Measurements from ENCODE around the gene RAMACL. TPM values are rescaled to one million over a fixed set of nuclear protein-coding genes. Genes with fewer than 3 reads are reported as not detected.

Gene RAMACL
- total and polyA plus RNA-seq, 2 of the 13 experiments (the other 11 are each of a cell fraction or from before 2014, with no cell fraction given): 0.09 to 0.29 TPM

DNA sequence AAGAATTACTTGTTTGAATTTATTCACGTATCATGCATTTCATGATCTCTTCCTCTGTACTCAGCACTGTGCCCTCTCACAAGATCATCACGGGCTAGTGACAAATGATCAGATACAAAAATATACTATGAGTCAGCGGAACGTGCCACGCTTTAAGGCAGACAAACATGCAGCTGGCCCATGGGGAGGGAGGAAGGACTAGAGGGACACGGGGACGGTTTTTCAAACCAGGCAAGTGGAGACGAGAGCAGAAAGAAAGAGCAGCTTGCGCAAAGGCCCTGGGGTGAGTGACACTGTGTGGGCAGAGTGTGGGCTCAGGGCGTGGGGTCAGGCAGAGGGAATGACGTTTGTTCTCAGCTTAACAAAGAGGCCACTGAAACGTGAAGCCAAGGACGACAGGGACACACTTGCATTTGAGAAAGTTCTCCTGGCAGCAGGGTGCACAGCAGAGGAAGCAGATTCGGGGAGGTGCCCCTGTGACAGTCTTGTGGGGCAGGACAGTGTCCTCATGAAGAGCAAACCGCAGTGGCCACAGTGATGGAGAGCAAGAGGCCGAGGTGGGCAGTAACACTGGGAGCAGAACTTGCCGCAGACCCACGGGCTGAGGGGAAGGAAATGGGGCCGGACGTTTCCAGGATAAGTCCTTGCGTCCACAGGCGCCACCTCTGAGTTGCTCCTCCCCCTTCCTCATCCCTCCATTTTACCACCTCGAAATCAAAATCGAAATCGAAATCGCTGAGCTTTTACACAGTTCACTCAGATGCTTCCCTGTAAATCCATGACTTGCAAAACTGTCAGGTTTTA lies 47.5 kb upstream of the RAMACL start:
- Histone ChIP-seq H3K4me2 (ENCODE audit: low read depth, low read length) (no peak overlapping the region), H3K9me3 (ENCODE audit: low read length) (no peaks in the 10 kb centered on the region), H3K9ac (ENCODE audit: insufficient read depth, low read depth, low read length) (no peak overlapping the region), H3K4me3 (replicated peaks in 1 of 3; ENCODE audit: insufficient read depth in 1 of 3, low read depth in 2 of 3, low read length in 3 of 3) (no peak overlapping the region), H3K27me3 (ENCODE audit: control insufficient read depth in 1 of 2, insufficient read depth in 2 of 2, low read length in 2 of 2) (peaks cover 9 to 92% of the 10 kb centered on the region in 2 experiments), H3K27ac (ENCODE audit: extremely low read length, insufficient read depth, low read length) (no peak overlapping the region), H3K4me1 (ENCODE audit: insufficient read depth, low read length) (no peaks in the 10 kb centered on the region), H3K79me2 (ENCODE audit: insufficient read depth, low read length) (no peaks in the 10 kb centered on the region), H3K36me3 (replicated peaks in 1 of 2; ENCODE audit: control insufficient read depth in 1 of 2, insufficient read depth in 2 of 2, low read length in 2 of 2) (no peaks in the 10 kb centered on the region), H4K20me1 (ENCODE audit: insufficient read depth, low read length) (no peaks in the 10 kb centered on the region; the same call in 1 of the 2 replicates), H2AFZ (ENCODE audit: low read length) (no peak overlapping the region)
- FAIRE-seq (no peak), ATAC-seq (no peak), DNase-seq (ENCODE audit: low spot score) (peak; percentile 20)
- ChIA-PET POLR2A (no interaction called here), CTCF (ENCODE audit: low intra/inter-chr PET ratio, low total read pairs) (no interaction called here)
- intact Hi-C loops (cut with micrococcal nuclease; ENCODE audit: unreplicated experiment) (no loop called here), in situ Hi-C loops (cut with HindIII; ENCODE audit: extremely low pct_ligation_motif_present, low pct_unique_long_range_greater_than_20kb) (no loop called here)
- 30% methylated on average over 26 of the region's 26 CpGs for WGBS (ENCODE audit: low lambda C conversion rate)
- BruUV-seq (replicated peaks): no TSS peak
- TF ChIP-seq KLF13 (CRISPR knock-in tag; IDR thresholded peaks at IDR 0.05) (no peak), MAFF (IDR thresholded peaks at IDR 0.05; ENCODE audit: low read depth, low read length) (peak; percentile 38), ZBTB7A (CRISPR knock-in tag; IDR thresholded peaks at IDR 0.05) (no peak), NFE2L2 (IDR thresholded peaks at IDR 0.05; ENCODE audit: low read length) (peak; percentile 38), TAF1 (CRISPR knock-in tag; IDR thresholded peaks at IDR 0.05) (no peak), SMAD3 (CRISPR knock-in tag; IDR thresholded peaks at IDR 0.05) (no peak), NCOR1 (IDR thresholded peaks at IDR 0.05; ENCODE audit: borderline replicate concordance, low read length) (no peak), SIX4 (CRISPR knock-in tag; IDR thresholded peaks at IDR 0.05) (no peak), MAFK (conservative IDR thresholded peaks at IDR 0.05 in 1 of 2, IDR thresholded peaks at IDR 0.05 in 1 of 2; ENCODE audit: low read length in 2 of 2) (peak; percentile 46 to 56; a peak in 2 of 4 replicates), ZNF678 (CRISPR knock-in tag; IDR thresholded peaks at IDR 0.05) (no peak), MED13 (CRISPR knock-in tag; IDR thresholded peaks at IDR 0.05) (no peak), ZNF615 (CRISPR knock-in tag; IDR thresholded peaks at IDR 0.05; ENCODE audit: borderline replicate concordance) (no peak), ETV5 (CRISPR knock-in tag; IDR thresholded peaks at IDR 0.05; ENCODE audit: borderline replicate concordance) (no peak), KAT8 (CRISPR knock-in tag; IDR thresholded peaks at IDR 0.05) (no peak), SAFB2 (CRISPR knock-in tag; IDR thresholded peaks at IDR 0.05; ENCODE audit: borderline replicate concordance, low read depth) (no peak), ZSCAN12 (CRISPR knock-in tag; IDR thresholded peaks at IDR 0.05) (no peak), ZNF572 (CRISPR knock-in tag; IDR thresholded peaks at IDR 0.05) (no peak), ZNF30 (CRISPR knock-in tag; IDR thresholded peaks at IDR 0.05) (no peak)
- TF ChIP-seq, protein P1, sequence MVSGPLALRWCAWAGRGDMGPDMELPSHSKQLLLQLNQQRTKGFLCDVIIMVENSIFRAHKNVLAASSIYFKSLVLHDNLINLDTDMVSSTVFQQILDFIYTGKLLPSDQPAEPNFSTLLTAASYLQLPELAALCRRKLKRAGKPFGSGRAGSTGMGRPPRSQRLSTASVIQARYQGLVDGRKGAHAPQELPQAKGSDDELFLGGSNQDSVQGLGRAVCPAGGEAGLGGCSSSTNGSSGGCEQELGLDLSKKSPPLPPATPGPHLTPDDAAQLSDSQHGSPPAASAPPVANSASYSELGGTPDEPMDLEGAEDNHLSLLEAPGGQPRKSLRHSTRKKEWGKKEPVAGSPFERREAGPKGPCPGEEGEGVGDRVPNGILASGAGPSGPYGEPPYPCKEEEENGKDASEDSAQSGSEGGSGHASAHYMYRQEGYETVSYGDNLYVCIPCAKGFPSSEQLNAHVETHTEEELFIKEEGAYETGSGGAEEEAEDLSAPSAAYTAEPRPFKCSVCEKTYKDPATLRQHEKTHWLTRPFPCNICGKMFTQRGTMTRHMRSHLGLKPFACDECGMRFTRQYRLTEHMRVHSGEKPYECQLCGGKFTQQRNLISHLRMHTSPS (CRISPR knock-in tag; IDR thresholded peaks at IDR 0.05; ENCODE audit: low read depth): no peak
- TF ChIP-seq, protein P2, sequence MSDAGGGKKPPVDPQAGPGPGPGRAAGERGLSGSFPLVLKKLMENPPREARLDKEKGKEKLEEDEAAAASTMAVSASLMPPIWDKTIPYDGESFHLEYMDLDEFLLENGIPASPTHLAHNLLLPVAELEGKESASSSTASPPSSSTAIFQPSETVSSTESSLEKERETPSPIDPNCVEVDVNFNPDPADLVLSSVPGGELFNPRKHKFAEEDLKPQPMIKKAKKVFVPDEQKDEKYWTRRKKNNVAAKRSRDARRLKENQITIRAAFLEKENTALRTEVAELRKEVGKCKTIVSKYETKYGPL (CRISPR knock-in tag; IDR thresholded peaks at IDR 0.05): no peak
- TF ChIP-seq, protein P3, sequence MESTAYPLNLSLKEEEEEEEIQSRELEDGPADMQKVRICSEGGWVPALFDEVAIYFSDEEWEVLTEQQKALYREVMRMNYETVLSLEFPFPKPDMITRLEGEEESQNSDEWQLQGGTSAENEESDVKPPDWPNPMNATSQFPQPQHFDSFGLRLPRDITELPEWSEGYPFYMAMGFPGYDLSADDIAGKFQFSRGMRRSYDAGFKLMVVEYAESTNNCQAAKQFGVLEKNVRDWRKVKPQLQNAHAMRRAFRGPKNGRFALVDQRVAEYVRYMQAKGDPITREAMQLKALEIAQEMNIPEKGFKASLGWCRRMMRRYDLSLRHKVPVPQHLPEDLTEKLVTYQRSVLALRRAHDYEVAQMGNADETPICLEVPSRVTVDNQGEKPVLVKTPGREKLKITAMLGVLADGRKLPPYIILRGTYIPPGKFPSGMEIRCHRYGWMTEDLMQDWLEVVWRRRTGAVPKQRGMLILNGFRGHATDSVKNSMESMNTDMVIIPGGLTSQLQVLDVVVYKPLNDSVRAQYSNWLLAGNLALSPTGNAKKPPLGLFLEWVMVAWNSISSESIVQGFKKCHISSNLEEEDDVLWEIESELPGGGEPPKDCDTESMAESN (CRISPR knock-in tag; conservative IDR thresholded peaks at IDR 0.05): no peak

Measured in HepG2 (cell line).